ENCODE results near the gene C1orf53. TPM values are rescaled to one million over a fixed set of nuclear protein-coding genes. Genes with fewer than 3 reads are reported as not detected.

The C1orf53 gene
- total and polyA plus RNA-seq, 2 of the 8 experiments (the other 6 are each of a cell fraction or from before 2014, with no cell fraction given) = 0.56 to 1.3 TPM

DNA sequence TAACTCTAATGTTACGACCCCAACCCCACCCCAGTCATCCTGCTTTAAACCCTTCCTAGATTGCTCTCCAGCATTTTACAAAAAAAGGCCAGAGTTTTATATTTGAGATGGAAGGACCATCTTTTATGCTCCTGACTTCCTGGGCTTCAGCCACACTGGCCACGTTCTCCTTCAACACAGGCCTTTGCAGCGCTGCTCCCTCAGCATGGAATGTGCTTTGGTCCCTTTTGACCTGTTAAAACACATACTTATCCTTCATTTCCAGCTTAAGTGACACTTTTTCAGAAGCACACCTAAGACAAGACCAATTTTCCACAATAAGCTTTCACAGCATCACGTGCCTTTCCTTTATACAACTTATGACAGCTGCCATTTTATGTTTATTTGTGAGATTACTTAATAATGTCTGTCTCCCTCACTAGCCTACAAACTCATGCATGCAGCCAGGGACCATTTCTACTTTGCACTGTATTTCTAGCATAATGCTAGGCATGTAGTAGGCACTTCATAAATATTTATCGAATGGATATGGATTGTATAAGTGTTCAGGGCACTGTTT lies 49.3 kb downstream of the C1orf53 start:
- no peak overlapping the region for H3K27ac ChIP-seq (ENCODE audit: low read depth, low read length)
- H3K4me2 ChIP-seq (ENCODE audit: insufficient read depth in 1 of 2, low read depth in 2 of 2, low read length in 2 of 2) = no peak overlapping the region
- ChIA-PET CTCF (ENCODE audit: partially characterized antibody) (interaction anchor here (0.6 to 1.3 kb wide), 2 partner anchors 18 to 28 kb away, joined by 3 read pairs; no protein-coding TSS in a partner anchor), POLR2A (ENCODE audit: partially characterized antibody) (no interaction called here)
- WGBS, 2 experiments (ENCODE audit: extremely low coverage in 1 of 2, insufficient coverage in 1 of 2, insufficient read length in 1 of 2, insufficient replicate concordance in 2 of 2, low coverage in 1 of 2, low lambda C conversion rate in 2 of 2, missing lambda C conversion rate in 1 of 2) = 90% methylated on average over 5 of the region's 5 CpGs; no CpG with 5 or more reads in 1 of the 2 experiments
- H3K4me1 ChIP-seq (replicated peaks in 1 of 4; ENCODE audit: control insufficient read depth in 3 of 4, insufficient read depth in 4 of 4, low read length in 3 of 4) = no peaks in the 10 kb centered on the region
- H4K8ac ChIP-seq (ENCODE audit: extremely low read depth, insufficient read depth, low read length) = no peak overlapping the region
- no peaks in the 10 kb centered on the region for H3K9me3 ChIP-seq (ENCODE audit: insufficient read depth in 2 of 2, low read depth in 1 of 2, low read length in 1 of 2)
- H4K91ac ChIP-seq (replicated peaks; ENCODE audit: insufficient read length, low read length) = no peak overlapping the region
- no peaks in the 10 kb centered on the region for H3K36me3 ChIP-seq (ENCODE audit: control insufficient read depth in 2 of 4, insufficient read depth in 4 of 4, low read length in 3 of 4)
- H3K79me2 ChIP-seq (ENCODE audit: control insufficient read depth in 1 of 2, insufficient read depth in 2 of 2, low read length in 2 of 2) = no peaks in the 10 kb centered on the region
- H3K18ac ChIP-seq (ENCODE audit: extremely low read depth, low read length) = no peak overlapping the region
- H4K5ac ChIP-seq (ENCODE audit: insufficient read length, low read depth, low read length) = no peak overlapping the region
- H3K23ac ChIP-seq (ENCODE audit: insufficient read length) = no peak overlapping the region
- no peak overlapping the region for H2BK120ac ChIP-seq (replicated peaks; ENCODE audit: low read depth, low read length)
- no peak overlapping the region for H3K4ac ChIP-seq (replicated peaks; ENCODE audit: insufficient read length, low read depth, low read length)
- H3K4me3 ChIP-seq (ENCODE audit: extremely low read depth in 1 of 4, insufficient read depth in 2 of 4, low read depth in 3 of 4, low read length in 4 of 4) = no peak overlapping the region
- no peak overlapping the region for H2BK12ac ChIP-seq (ENCODE audit: low read depth, low read length)
- no peak overlapping the region for H2BK20ac ChIP-seq (ENCODE audit: low read length)
- DNase-seq (ENCODE audit: low read depth in 1 of 2, low spot score in 2 of 2) = no peak
- no peaks in the 10 kb centered on the region for H3K23me2 ChIP-seq (ENCODE audit: low read depth, low read length)
- H3K79me1 ChIP-seq (ENCODE audit: low read depth, low read length) = no peaks in the 10 kb centered on the region
- no peak overlapping the region for H2AK5ac ChIP-seq (ENCODE audit: low read depth, low read length)
- H2AFZ ChIP-seq (ENCODE audit: low read length) = no peak overlapping the region
- H3K56ac ChIP-seq (replicated peaks; ENCODE audit: insufficient read length, low read depth, low read length) = no peak overlapping the region
- no peak overlapping the region for H3K9ac ChIP-seq (replicated peaks in 1 of 4; ENCODE audit: extremely low read depth in 1 of 4, low read depth in 3 of 4, low read length in 3 of 4)
- peaks cover 0 to 1% (median 0%) of the 10 kb centered on the region in 4 experiments; a peak in 1 of 7 replicates for H3K27me3 ChIP-seq (replicated peaks in 1 of 4; ENCODE audit: control insufficient read depth in 3 of 4, extremely low read depth in 1 of 4, insufficient read depth in 3 of 4, low read length in 3 of 4)
- no peak overlapping the region for H3K14ac ChIP-seq (ENCODE audit: insufficient read length)
- FAIRE-seq = no peak
- no peak overlapping the region for H2BK5ac ChIP-seq (ENCODE audit: low read depth, low read length)
- no peaks in the 10 kb centered on the region for H4K20me1 ChIP-seq (replicated peaks in 1 of 2; ENCODE audit: control insufficient read depth in 1 of 2, insufficient read depth in 2 of 2, low read length in 2 of 2)
- H2BK15ac ChIP-seq (ENCODE audit: low read length) = no peak overlapping the region
- TF ChIP-seq ASH2L (IDR thresholded peaks at IDR 0.05; ENCODE audit: low read length) (no peak), RBBP5 (IDR thresholded peaks at IDR 0.05; ENCODE audit: borderline replicate concordance, low read depth, low read length) (no peak), POLR2A (IDR thresholded peaks at IDR 0.05; ENCODE audit: control extremely low read depth in 1 of 2, low read depth in 2 of 2, low read length in 2 of 2) (no peak), FOSL1 (IDR thresholded peaks at IDR 0.05; ENCODE audit: insufficient read depth, low read depth, low read length) (no peak), SUZ12 (IDR thresholded peaks at IDR 0.05; ENCODE audit: low read length) (no peak), TBP (IDR thresholded peaks at IDR 0.05; ENCODE audit: low read depth, low read length) (no peak), EP300 (IDR thresholded peaks at IDR 0.05; ENCODE audit: borderline replicate concordance in 1 of 2, low read depth in 2 of 2, low read length in 2 of 2) (no peak), CBX8 (IDR thresholded peaks at IDR 0.05; ENCODE audit: borderline replicate concordance, low read depth, low read length) (no peak), HDAC6 (IDR thresholded peaks at IDR 0.05; ENCODE audit: low read depth, low read length) (no peak), MAFK (IDR thresholded peaks at IDR 0.05; ENCODE audit: low read depth, low read length) (no peak), BRCA1 (IDR thresholded peaks at IDR 0.05; ENCODE audit: low read depth, low read length) (no peak), EZH2 (IDR thresholded peaks at IDR 0.05; ENCODE audit: low read depth, low read length, severe bottlenecking) (no peak), EGR1 (IDR thresholded peaks at IDR 0.05; ENCODE audit: borderline replicate concordance, low read depth, low read length) (no peak)
- TF ChIP-seq, protein P1, sequence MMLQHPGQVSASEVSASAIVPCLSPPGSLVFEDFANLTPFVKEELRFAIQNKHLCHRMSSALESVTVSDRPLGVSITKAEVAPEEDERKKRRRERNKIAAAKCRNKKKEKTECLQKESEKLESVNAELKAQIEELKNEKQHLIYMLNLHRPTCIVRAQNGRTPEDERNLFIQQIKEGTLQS (IDR thresholded peaks at IDR 0.05; ENCODE audit: insufficient read depth, low read depth, low read length) = no peak
